GM06990 (cell line): ENCODE measurements around the gene GTSF1L.

ENCODE experiments used
- DNase-seq: peaks from one replicate; pipeline ENCODE4 v3.0.0-alpha.2; 2011; ENCODE audit not compliant: insufficient read length; ENCODE audit errors: extremely low read depth
- H3K27me3 ChIP-seq: replicated peaks from 2 replicates; pipeline ENCODE4 v1.6.0; 2011; ENCODE audit warnings: low read length; ENCODE audit not compliant: control insufficient read depth, insufficient read depth
- H3K36me3 ChIP-seq: 2 replicates; pipeline ENCODE4 v1.5.1; 2011; ENCODE audit warnings: low read length; ENCODE audit not compliant: control insufficient read depth, insufficient read depth
- H3K4me3 ChIP-seq: replicated peaks from 2 replicates; pipeline ENCODE4 v1.5.1; 2011; ENCODE audit warnings: low read depth, mild to moderate bottlenecking, control low read depth, low read length
- TF ChIP-seq, protein P1 (sequence below): IDR thresholded peaks from 2 replicates; pipeline ENCODE4 v1.5.1; 2011; ENCODE audit warnings: low read length, control low read depth, mild to moderate bottlenecking, inconsistent platforms; ENCODE audit not compliant: insufficient read depth, poor library complexity, severe bottlenecking

The GTSF1L gene

DNA sequence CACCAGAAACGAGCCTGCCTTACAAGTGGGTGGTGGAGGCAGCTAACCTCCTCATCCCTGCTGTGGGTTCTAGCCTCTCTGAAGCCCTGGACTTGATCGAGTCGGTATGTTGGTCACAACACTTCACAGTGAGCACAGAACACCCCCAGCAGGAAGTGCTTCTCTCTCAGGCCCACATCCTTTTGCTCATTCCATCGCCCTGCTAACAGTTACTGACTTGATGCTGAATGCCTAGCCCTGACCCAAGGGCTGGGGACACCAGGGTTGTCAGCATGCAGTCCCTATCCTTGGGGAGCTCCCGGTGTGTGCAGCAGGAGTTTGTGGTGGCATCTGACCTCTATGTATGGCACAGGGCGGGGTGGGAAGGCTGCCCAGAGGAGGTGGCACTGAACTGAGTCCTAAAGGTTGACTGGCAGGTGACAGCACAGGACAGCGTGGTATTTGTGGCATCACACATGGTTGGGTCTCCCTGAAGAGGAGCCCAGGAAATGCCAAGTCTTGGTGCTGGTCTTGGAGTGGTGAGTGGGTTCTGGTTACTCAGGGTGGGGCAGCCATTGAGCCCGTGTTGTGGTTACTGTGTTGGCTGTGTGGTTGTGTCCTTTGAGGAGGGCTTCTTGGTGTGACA lies 26.7 kb downstream of the GTSF1L start:
- no peak for DNase-seq
- no peak overlapping the region for H3K4me3 ChIP-seq
- H3K27me3 ChIP-seq, result no peaks in the 10 kb centered on the region
- TF ChIP-seq, protein P1, sequence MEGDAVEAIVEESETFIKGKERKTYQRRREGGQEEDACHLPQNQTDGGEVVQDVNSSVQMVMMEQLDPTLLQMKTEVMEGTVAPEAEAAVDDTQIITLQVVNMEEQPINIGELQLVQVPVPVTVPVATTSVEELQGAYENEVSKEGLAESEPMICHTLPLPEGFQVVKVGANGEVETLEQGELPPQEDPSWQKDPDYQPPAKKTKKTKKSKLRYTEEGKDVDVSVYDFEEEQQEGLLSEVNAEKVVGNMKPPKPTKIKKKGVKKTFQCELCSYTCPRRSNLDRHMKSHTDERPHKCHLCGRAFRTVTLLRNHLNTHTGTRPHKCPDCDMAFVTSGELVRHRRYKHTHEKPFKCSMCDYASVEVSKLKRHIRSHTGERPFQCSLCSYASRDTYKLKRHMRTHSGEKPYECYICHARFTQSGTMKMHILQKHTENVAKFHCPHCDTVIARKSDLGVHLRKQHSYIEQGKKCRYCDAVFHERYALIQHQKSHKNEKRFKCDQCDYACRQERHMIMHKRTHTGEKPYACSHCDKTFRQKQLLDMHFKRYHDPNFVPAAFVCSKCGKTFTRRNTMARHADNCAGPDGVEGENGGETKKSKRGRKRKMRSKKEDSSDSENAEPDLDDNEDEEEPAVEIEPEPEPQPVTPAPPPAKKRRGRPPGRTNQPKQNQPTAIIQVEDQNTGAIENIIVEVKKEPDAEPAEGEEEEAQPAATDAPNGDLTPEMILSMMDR, result no peak
- H3K36me3 ChIP-seq, result peaks cover 37% of the 10 kb centered on the region

- TF ChIP-seq, protein P1, result no peak
- H3K4me3 ChIP-seq, result no peak overlapping the region
- no peak for DNase-seq
- peaks cover 15% of the 10 kb centered on the region for H3K36me3 ChIP-seq
- H3K27me3 ChIP-seq, result no peaks in the 10 kb centered on the region
Observed at GRCh38 chr20:43695571-43695970, 31.2 kb downstream of the GTSF1L start.

- Histone ChIP-seq H3K36me3 (peaks cover 8% of the 10 kb centered on the region), H3K4me3 (no peak overlapping the region), H3K27me3 (no peaks in the 10 kb centered on the region)
- TF ChIP-seq, protein P1, result no peak
- no peak for DNase-seq
Observed at GRCh38 chr20:43694763-43695162, 32.0 kb downstream of the GTSF1L start.

DNA sequence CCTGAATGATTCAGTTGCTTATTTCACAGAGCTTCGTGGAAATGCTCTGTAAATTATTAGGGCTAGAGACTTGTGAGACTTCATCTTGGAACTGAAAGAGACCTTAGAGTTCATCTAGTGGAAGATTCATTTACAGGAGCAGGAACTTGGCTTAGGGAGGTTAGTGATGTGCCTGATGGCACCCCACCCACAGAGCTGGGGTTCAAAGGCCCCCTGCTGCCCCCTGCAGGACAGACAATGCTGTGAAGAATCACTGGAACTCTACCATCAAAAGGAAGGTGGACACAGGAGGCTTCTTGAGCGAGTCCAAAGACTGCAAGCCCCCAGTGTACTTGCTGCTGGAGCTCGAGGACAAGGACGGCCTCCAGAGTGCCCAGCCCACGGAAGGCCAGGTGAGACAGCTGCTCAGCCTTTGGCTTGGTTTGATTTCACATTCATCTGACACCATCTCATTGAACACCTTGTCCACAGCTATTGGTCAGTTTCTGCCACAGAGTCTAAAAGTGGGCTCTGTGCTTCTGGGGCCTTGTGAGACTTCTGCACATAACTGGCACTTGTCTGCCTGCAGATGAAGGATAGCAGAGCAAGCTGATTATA lies 34.8 kb downstream of the GTSF1L start:
- Histone ChIP-seq H3K4me3 (no peak overlapping the region), H3K27me3 (no peaks in the 10 kb centered on the region), H3K36me3 (peaks cover 14% of the 10 kb centered on the region)
- no peak for DNase-seq
- TF ChIP-seq, protein P1, result peak; percentile 81

- Histone ChIP-seq H3K4me3 (no peak overlapping the region), H3K27me3 (no peaks in the 10 kb centered on the region), H3K36me3 (peaks cover 18% of the 10 kb centered on the region)
- TF ChIP-seq, protein P1, result no peak
- DNase-seq, result no peak
Observed at GRCh38 chr20:43690943-43691598, 35.7 kb downstream of the GTSF1L start.

GRCh38 chr20:43689165-43689564 lies 37.6 kb downstream of the GTSF1L start:
- H3K27me3 ChIP-seq, result no peaks in the 10 kb centered on the region

More at GRCh38 chr20:43689165-43689564, 37.6 kb downstream of the GTSF1L start:
- peaks cover 18% of the 10 kb centered on the region for H3K36me3 ChIP-seq
- TF ChIP-seq, protein P1, result no peak
- H3K4me3 ChIP-seq, result no peak overlapping the region
- no peak for DNase-seq
